ENCODE measurements around the gene ABTB2.

GRCh38 chr11:34222030-34222429 lies 135.8 kb downstream of the ABTB2 start:
- no peak for TF ChIP-seq CTCF (IDR thresholded peaks at IDR 0.05)
- TF ChIP-seq POLR2A (IDR thresholded peaks at IDR 0.05) = no peak

Data from esophagus squamous epithelium (tissue), 4 donors.